GM19455 (cell line): ENCODE data around the gene EFR3B.
"Not testable (repeated sequence)": the region's sequence is repeated elsewhere in the genome, so short reads cannot be mapped to it uniquely, and the experiment has no call there.

Experiments used
- ATAC-seq: cut with Tn5 transposase; IDR thresholded peaks from one replicate; pipeline ENCODE4 v1.9.1; 2021; ENCODE audit not compliant: unreplicated experiment

Gene EFR3B

GRCh38 chr2:25146896-25147295 lies 105.0 kb downstream of the EFR3B start:
- ATAC-seq, result no peak

- ATAC-seq, result no peak
These were observed 107.8 kb downstream of the EFR3B start for GRCh38 chr2:25149646-25150045.

- not testable (repeated sequence) for ATAC-seq
These were observed 109.1 kb downstream of the EFR3B start for GRCh38 chr2:25150993-25151392.

- no peak for ATAC-seq
These were observed 109.8 kb downstream of the EFR3B start for GRCh38 chr2:25151718-25152117.

GRCh38 chr2:25155401-25155800 lies 113.5 kb downstream of the EFR3B start:
- no peak for ATAC-seq

- ATAC-seq, result no peak
These were observed 116.4 kb downstream of the EFR3B start for GRCh38 chr2:25158096-25158852.

GRCh38 chr2:25159949-25160348 lies 118.1 kb downstream of the EFR3B start:
- no peak for ATAC-seq

GRCh38 chr2:25160376-25160775 lies 118.5 kb downstream of the EFR3B start:
- no peak for ATAC-seq

GRCh38 chr2:25161055-25161781 lies 119.3 kb downstream of the EFR3B start:
- peak; percentile 61 for ATAC-seq

- not testable (repeated sequence) for ATAC-seq
These were observed 120.2 kb downstream of the EFR3B start for GRCh38 chr2:25162061-25162460.

- ATAC-seq, result no peak
These were observed 122.7 kb downstream of the EFR3B start for GRCh38 chr2:25164561-25164960.

GRCh38 chr2:25165992-25166875 lies 124.4 kb downstream of the EFR3B start:
- peak; percentile 47 for ATAC-seq

GRCh38 chr2:25168256-25169072 lies 126.6 kb downstream of the EFR3B start, which contains the start of gene POMC:
Gene POMC, minus strand, starts transcription at chr2:25168580. Its CDS starts 3,808 bp downstream, at chr2:25164772.
- ATAC-seq, result no peak

GRCh38 chr2:25169073-25169470 lies 127.2 kb downstream of the EFR3B start:
- no peak for ATAC-seq

- no peak for ATAC-seq
These were observed 129.0 kb downstream of the EFR3B start for GRCh38 chr2:25170888-25171287.

GRCh38 chr2:25173719-25174118 lies 131.8 kb downstream of the EFR3B start:
- ATAC-seq, result no peak

GRCh38 chr2:25174192-25174861 lies 132.5 kb downstream of the EFR3B start:
- no peak for ATAC-seq

- no peak for ATAC-seq
These were observed 134.3 kb downstream of the EFR3B start for GRCh38 chr2:25176138-25176537.

- no peak for ATAC-seq
These were observed 134.8 kb downstream of the EFR3B start for GRCh38 chr2:25176541-25177181.
